Measurements from ENCODE around the gene ADGRG6. TPM values are rescaled to one million over a fixed set of nuclear protein-coding genes. Genes with fewer than 3 reads are reported as not detected.

ADGRG6 gene
- polyA plus RNA-seq, 1 of the 3 experiments (the other 2 are of a cell fraction) = 61.5 TPM

GRCh38 chr6:142293121-142293520, 8.7 kb upstream of the ADGRG6 start:
- ChIA-PET POLR2A (no interaction called here), CTCF (no interaction called here)
- Histone ChIP-seq H3K9me2 (no peaks in the 10 kb centered on the region), H2AFZ (ENCODE audit: low read depth) (no peak overlapping the region), H3K79me2 (ENCODE audit: insufficient read depth) (no peaks in the 10 kb centered on the region), H3K36me3 (replicated peaks in 1 of 2; ENCODE audit: control insufficient read depth in 1 of 2, insufficient read depth in 2 of 2, low read length in 1 of 2) (no peaks in the 10 kb centered on the region), H3F3A (replicated peaks; ENCODE audit: insufficient read depth) (peaks cover 13% of the 10 kb centered on the region), H3K9me3 (no peaks in the 10 kb centered on the region), H3K9ac (no peak overlapping the region), H3K4me1 (ENCODE audit: control insufficient read depth in 1 of 2, insufficient read depth in 2 of 2, low read depth in 1 of 2, low read length in 1 of 2) (no peaks in the 10 kb centered on the region), H3K27ac (ENCODE audit: low read depth in 2 of 2, low read length in 1 of 2) (no peak overlapping the region), H4K20me1 (ENCODE audit: insufficient read depth) (no peaks in the 10 kb centered on the region), H3K4me3 (ENCODE audit: low read depth in 2 of 2, low read length in 1 of 2) (no peak overlapping the region), H3K4me2 (no peak overlapping the region), H3K27me3 (ENCODE audit: insufficient read depth) (no peaks in the 10 kb centered on the region)
- no peak for DNase-seq
- TF ChIP-seq RXRA (IDR thresholded peaks at IDR 0.05; ENCODE audit: borderline replicate concordance, low read depth) (no peak), FOXJ3 (CRISPR knock-in tag; IDR thresholded peaks at IDR 0.05) (no peak), SMC3 (IDR thresholded peaks at IDR 0.05; ENCODE audit: low read depth, low read length) (no peak), IRF3 (IDR thresholded peaks at IDR 0.05; ENCODE audit: low read depth, low read length) (no peak), FOXM1 (IDR thresholded peaks at IDR 0.05; ENCODE audit: low read depth) (no peak), EZH2phosphoT487 (IDR thresholded peaks at IDR 0.05; ENCODE audit: borderline replicate concordance, low read depth) (no peak), TEAD4 (IDR thresholded peaks at IDR 0.05; ENCODE audit: borderline replicate concordance, insufficient read depth) (no peak), USF1 (IDR thresholded peaks at IDR 0.05; ENCODE audit: borderline replicate concordance, low read depth) (no peak), MEF2A (IDR thresholded peaks at IDR 0.05; ENCODE audit: borderline replicate concordance, low read depth) (no peak), CHD2 (IDR thresholded peaks at IDR 0.05; ENCODE audit: low read length, partially characterized antibody) (no peak), MAX (IDR thresholded peaks at IDR 0.05; ENCODE audit: low read depth) (no peak), REST (IDR thresholded peaks at IDR 0.05; ENCODE audit: low read depth, low read length) (no peak), CTCF (IDR thresholded peaks at IDR 0.05) (no peak), MXI1 (IDR thresholded peaks at IDR 0.05; ENCODE audit: low read depth, low read length) (no peak), RCOR1 (IDR thresholded peaks at IDR 0.05; ENCODE audit: low read length) (no peak), SIN3A (IDR thresholded peaks at IDR 0.05; ENCODE audit: borderline replicate concordance, low read depth, low read length) (no peak), TAF1 (IDR thresholded peaks at IDR 0.05; ENCODE audit: borderline replicate concordance, low read depth, low read length) (no peak), PBX3 (IDR thresholded peaks at IDR 0.05) (no peak), RAD21 (IDR thresholded peaks at IDR 0.05; ENCODE audit: low read length) (no peak), JUND (IDR thresholded peaks at IDR 0.05) (no peak)
- WGBS (ENCODE audit: low lambda C conversion rate) = 51% methylated on average over 2 of the region's 2 CpGs
